Left colon (tissue), 2 donors: Measurements from ENCODE around the gene PUS10. TPM values are rescaled to one million over a fixed set of nuclear protein-coding genes. Genes with fewer than 3 reads are reported as not detected.
A peak's percentile ranks its signal among the peaks of the same experiment; 100 is the strongest.
"Not testable (repeated sequence)": the region's sequence is repeated elsewhere in the genome, so short reads cannot be mapped to it uniquely, and the experiment has no call there.

Source experiments
- ATAC-seq: fragments of 200-7000 bp; cut with Tn5 transposase; one replicate; pipeline ENCODE4 v1.9.1; 2020; ENCODE audit warnings: mild to moderate bottlenecking, moderate library complexity
- DNase-seq, 2 donors: peaks; one replicate each; pipeline ENCODE4 v3.0.0-alpha.2; 2020
- intact Hi-C, 2 donors: fragments of 100-400 bp; cut with DNase I in 1 of 2; cut with micrococcal nuclease in 1 of 2; formaldehyde crosslinking; loops; one replicate each; pipeline versions ENCODE4 v1.11.2 to v1.14.0; 2022; cut with DNase I, micrococcal nuclease
- long read RNA-seq: library from polyadenylated mRNA; unstranded; transcript quantifications from one replicate; pipeline ENCODE4 v2.0.0, GENCODE V29; 2021
- total RNA-seq, 2 donors: library from RNA; stranded (reverse); fragmentation: NEBNext Ultra II Directional; extraction: Animal tissue kit (Norgen Biotek cat#: 25700); gene quantifications; one replicate each; pipeline ENCODE4 v1.2.1, GENCODE V29; 2021
- donor health status: DM: no; HTN: no; CAD: no.
- donor health status: DM: yes; HTN: yes; CAD: no.

Gene PUS10
- 10 to 100 TPM in 1 of 2 donors, 1 to 10 TPM in 1; 9.1 to 11.2 TPM for total RNA-seq
- long read RNA-seq, partial matches to known transcripts: 0 of 4 reads
- long read RNA-seq, other reads (novel, unspliced or antisense): 3 of 4 reads

DNA sequence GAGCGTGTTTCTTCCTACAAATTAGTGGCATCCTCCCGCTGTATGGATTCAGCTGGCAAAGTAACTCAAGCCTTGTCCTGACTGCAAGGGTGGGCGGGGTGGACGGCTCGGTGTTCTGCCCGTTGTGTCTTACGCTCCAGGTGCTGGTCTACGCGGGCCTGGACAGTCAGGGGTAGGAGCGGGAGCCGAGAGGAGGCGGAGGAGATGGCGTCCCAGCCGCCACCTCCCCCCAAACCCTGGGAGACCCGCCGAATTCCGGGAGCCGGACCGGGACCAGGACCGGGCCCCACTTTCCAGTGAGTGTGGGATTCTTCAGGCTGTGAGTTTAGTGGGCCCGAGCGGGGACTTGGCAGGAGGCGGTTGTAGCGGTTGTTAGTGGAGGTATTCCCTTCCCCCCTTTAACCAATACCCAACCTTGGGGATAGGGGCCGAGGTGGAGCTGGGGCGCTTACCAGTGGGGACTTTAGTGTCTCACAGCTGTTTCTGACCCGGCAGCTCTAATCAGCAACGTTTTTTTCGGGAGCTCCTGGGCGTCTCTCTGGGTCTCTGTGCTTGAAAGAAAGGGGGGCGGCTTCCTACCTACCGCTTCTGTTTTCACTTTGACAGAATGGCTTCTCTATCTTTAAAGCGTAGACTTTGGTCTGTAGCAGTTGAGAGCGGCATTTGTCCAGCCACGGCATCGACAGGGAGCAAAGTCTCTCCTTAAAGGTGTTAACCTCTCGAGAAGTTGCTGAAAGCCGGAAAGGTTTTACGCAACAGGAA is at the start of gene PUS10, which contains the start of gene PEX13:
TSS of gene PUS10 (minus strand) at position 700 of the 762 bp plus-strand sequence. CDS start 6,365 bp downstream, outside the sequence.
TSS of gene PEX13 (plus strand) at position 165 of the 762 bp plus-strand sequence. CDS start at position 205, 40 bp downstream.
- intact Hi-C loops: no loop called here
- peak; percentile 75 for ATAC-seq
- DNase-seq: peak; percentile 83

- ATAC-seq: peak; percentile 94
- intact Hi-C loops: no loop called here
- peak; percentile 89 to 92 for DNase-seq
These were observed 48.0 kb upstream of the PUS10 start, which contains the start of gene SANBR for GRCh38 chr2:61065714-61066709. SANBR (plus strand) TSS chr2:61065871; CDS start chr2:61070351, 4,480 bp downstream.

DNA sequence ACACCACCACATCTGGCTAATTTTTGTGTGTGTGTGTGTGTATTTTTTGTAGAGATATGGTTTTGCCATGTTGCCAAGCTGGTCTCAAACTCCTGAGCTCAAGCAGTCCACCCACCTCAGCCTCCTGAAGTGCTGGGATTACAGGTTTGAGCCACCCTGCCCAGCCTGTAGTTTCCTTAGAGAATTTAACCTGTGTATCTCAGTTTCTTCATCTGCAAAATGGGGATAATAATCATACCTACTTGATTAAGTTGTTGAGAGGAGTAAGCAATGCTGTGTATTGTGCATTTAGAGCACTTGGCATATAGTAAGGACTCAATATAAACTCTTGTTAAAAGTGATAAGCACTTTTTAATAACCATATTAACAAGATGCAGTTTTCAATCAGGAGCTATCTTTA is 41.3 kb upstream of the PUS10 start:
- no peak for ATAC-seq
- intact Hi-C loops: no loop called here
- DNase-seq: no peak

DNA sequence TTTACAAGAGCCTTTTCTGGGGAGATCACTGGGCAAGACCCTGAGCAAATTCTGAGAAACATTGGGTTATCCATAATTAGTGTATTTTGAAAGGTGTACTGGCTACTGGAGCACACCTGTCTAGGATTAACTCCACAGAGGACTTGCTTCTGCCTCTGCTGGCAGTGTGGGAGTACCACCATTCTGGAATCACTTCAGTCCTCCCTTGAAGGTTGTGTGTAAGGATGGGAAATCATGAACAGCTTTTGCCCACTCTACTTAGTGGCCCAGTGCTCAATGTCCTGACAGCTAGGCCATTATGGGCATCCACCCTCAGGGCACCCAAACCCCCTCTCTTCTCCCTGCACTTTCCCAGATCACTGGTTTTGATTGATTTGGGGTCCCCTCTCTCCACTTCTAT is 39.5 kb upstream of the PUS10 start:
- DNase-seq: no peak
- intact Hi-C loops: no loop called here
- no peak for ATAC-seq

DNA sequence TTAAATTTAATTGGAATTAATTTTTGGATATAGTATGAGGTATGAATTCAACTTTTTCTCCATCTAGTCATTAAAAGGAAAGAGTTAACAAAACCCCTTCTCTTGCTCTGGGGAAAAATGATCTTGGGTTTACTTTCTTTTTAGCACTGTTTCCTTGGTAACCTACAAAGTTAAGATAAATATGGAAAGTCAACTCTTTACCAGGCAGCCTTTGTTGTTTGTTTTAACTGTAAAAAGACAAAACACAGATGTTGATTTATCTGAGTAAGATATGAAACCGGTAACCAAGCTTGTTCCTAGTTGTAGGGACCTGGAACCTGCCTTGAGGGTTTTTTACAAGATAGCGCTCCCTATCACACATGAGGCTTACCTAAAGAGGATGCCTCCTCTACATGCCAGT is 37.5 kb upstream of the PUS10 start:
- DNase-seq: no peak
- no peak for ATAC-seq
- intact Hi-C loops: no loop called here

DNA sequence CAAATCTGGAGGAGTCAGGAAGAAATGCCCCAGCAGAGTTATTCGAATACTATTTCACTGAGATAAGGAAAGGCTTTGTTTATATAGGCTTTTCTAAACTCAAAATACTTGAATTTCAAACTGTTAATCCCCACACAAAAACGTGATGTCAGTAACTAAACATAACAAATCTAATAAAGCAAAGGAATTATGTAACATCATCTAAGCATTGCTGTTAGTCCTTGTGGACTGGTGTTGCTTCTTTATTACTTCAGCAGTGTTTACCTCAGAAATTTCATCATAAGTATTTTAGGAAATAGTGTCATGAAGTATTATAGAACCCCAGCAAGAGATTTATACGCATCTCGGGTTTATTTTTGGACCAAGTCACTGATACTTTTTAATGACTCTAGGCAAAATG is 27.9 kb upstream of the PUS10 start:
- DNase-seq (no peak), ATAC-seq (no peak)
- intact Hi-C loops: no loop called here

DNA sequence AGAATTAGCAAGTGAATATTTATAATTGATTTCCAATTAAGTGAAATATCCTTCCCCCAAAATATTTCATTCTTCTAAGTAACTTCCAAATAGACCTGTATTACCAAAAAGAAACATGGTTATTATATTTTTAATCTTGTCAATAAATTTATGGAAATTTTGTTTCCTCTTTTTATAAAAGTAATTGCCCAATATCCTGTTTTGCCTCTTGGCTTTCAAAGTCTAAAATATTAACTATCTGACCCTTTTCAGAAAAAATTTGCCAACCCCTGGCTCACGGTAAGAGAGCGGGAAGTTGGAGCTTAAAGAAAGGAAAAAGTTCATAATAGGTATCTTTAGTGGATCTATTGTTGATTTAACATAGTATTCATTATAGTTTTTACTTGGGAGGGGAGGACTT is 27.2 kb upstream of the PUS10 start:
- no peak for DNase-seq
- no peak for ATAC-seq
- intact Hi-C loops: no loop called here

DNA sequence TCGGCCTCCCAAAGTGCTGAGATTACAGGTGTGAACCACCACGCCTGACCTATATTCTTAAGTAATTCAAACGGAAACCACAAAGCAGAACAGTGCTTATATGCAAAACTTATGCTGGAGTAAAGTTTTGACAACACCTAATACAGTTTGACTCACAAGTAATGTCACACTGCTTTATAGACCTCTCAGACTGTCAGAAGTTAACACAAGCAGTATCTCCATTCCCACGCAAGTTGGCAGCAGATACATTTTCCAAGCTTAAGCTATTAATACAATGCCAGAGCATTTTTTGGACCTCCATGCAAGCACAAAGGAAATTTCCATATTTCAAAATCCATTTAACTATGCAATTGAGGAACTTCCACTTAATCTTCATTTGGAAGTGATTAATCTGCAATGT is 26.6 kb upstream of the PUS10 start:
- DNase-seq (no peak), ATAC-seq (no peak)
- intact Hi-C loops: no loop called here

GRCh38 chr2:61042807-61043206 is 24.8 kb upstream of the PUS10 start:
- ATAC-seq (no peak), DNase-seq (no peak)
- intact Hi-C loops: no loop called here

- DNase-seq, intact Hi-C loops, ATAC-seq: not testable (repeated sequence)
These were observed 18.6 kb upstream of the PUS10 start for GRCh38 chr2:61036643-61037042.

GRCh38 chr2:61034592-61034991 is 16.5 kb upstream of the PUS10 start:
- intact Hi-C loops, ATAC-seq, DNase-seq: not testable (repeated sequence)

DNA sequence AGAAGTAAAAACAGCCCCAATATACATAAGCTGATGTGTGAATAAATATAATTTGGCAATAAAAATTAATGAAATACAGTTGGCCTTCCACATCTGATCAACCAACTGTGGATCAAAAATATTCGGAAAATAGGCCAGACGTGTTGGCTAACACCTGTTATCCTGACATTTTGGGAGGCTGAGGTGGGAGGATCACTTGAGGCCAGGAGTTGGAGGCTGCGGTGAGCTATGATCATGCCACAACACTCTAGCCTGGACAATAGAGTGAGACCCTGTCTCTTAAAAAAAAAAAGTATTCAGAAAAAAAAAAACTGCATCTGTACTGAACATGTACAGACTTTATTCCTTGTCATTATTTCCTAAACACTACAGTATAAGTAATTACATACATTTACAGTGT is 11.5 kb upstream of the PUS10 start:
- no peak for ATAC-seq
- intact Hi-C loops: no loop called here
- no peak for DNase-seq

GRCh38 chr2:61023670-61024069 is 5.6 kb upstream of the PUS10 start:
- DNase-seq (no peak), ATAC-seq (no peak)
- intact Hi-C loops: no loop called here

DNA sequence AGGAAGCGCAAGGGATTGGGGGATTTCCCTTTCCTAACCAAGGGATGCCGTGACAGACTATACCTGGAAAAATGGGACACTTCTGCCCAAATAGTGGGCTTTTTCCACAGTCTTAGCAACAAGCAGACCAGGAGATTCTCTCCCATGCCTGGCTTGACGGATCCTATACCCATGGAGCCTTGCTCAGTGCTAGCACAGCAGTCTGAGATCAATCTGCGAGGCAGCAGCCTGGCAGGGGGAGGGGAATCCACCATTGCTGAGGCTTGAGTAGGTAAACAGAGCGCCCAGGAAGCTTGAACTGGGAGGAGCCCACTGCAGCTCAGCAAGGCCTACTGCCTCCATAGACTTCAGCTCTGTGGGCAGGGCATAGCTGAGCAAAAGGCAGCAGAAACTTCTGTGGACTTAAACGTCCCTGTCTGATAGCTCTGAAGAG is 3.2 kb upstream of the PUS10 start:
- intact Hi-C loops: no loop called here
- DNase-seq (no peak), ATAC-seq (no peak)

GRCh38 chr2:61018798-61019197 is 743 bp upstream of the PUS10 start:
- intact Hi-C loops: no loop called here
- no peak for ATAC-seq
- no peak for DNase-seq

GRCh38 chr2:61018318-61018755 is 282 bp upstream of the PUS10 start:
- intact Hi-C loops: no loop called here
- DNase-seq (no peak), ATAC-seq (no peak)

- intact Hi-C loops: no loop called here
- ATAC-seq (peak; percentile 80), DNase-seq (peak; percentile 83 to 93)
These were observed 976 bp downstream of the PUS10 start for GRCh38 chr2:61017003-61017555.

DNA sequence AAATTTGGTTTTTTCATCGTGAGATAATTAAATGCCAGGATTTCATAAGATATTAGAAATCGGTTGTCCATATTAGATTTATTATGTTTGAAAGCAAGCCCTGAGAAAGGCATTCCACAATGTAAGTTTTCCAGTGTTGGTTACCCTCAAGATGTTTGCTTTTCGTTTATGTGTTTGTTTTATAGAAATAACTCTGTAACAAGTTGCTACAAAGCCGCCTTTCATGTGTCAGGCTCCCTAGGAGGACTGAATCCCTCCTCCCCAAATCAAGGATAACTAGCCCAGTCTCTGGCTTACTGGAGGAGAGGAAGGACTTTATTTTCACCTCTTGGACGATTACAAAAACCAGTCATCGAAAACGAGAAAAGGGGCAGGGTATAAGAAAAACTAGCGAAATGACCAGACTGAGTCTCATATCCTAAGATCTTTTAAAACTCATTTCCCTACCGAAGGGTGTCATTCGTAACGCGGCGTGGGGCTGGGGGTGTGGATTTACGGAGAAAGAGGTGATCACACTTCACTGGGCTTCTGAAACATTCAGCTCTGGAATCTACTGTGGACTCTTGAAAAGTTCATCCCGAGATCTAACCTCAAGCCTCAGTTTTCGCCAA is 1.6 kb downstream of the PUS10 start:
- intact Hi-C loops: no loop called here
- DNase-seq: no peak
- peak; percentile 5 for ATAC-seq

- ATAC-seq (peak; percentile 23), DNase-seq (no peak)
- intact Hi-C loops: no loop called here
These were observed 2.1 kb downstream of the PUS10 start for GRCh38 chr2:61015976-61016375.
